Heart left ventricle (tissue), 16 donors: ENCODE measurements around the gene OR5K2. TPM values are rescaled to one million over a fixed set of nuclear protein-coding genes. Genes with fewer than 3 reads are reported as not detected.

Experiments
- ATAC-seq, 4 donors: fragments of 200-7000 bp; cut with Tn5 transposase; one replicate each; pipeline ENCODE4 v1.9.1; 2020 to 2022; ENCODE audit warnings: moderate library complexity in 4 of 4, mild to moderate bottlenecking in 3 of 4, moderate number of reproducible peaks in 1 of 4
- DNase-seq, 5 donors: peaks; one replicate each; pipeline ENCODE4 v3.0.0-alpha.2; 2020
- H3K27ac ChIP-seq, 12 donors: fragments of 200-600 bp; sonication (generic) in 4 of 12; one replicate each; pipeline versions ENCODE4 v1.5.0 to v1.8.0; 2016 to 2022; ENCODE audit warnings: mild to moderate bottlenecking in 2 of 12
- H3K27me3 ChIP-seq, 9 donors: fragments of 200-600 bp; sonication (generic) in 2 of 9; one replicate each; pipeline versions ENCODE4 v1.5.1 to v1.8.0; 2016 to 2022; ENCODE audit warnings: mild to moderate bottlenecking in 3 of 9
- H3K36me3 ChIP-seq, 9 donors: fragments of 200-600 bp; sonication (generic) in 2 of 9; one replicate each; pipeline versions ENCODE4 v1.5.0 to v1.8.0; 2018 to 2022; ENCODE audit warnings: mild to moderate bottlenecking in 2 of 9
- H3K4me1 ChIP-seq, 12 donors: fragments of 200-600 bp; sonication (generic) in 4 of 12; one replicate each; pipeline versions ENCODE4 v1.5.0 to v1.8.0; 2016 to 2022; ENCODE audit warnings: mild to moderate bottlenecking in 3 of 12
- H3K4me3 ChIP-seq, 12 donors: fragments of 200-600 bp; sonication (generic) in 4 of 12; one replicate each; pipeline versions ENCODE4 v1.5.0 to v1.8.0; 2017 to 2022; ENCODE audit warnings: mild to moderate bottlenecking in 9 of 12, moderate library complexity in 4 of 12
- H3K9me3 ChIP-seq, 12 donors: fragments of 200-600 bp; sonication (generic) in 4 of 12; one replicate each; pipeline versions ENCODE4 v1.5.0 to v1.8.0; 2016 to 2022; ENCODE audit warnings: mild to moderate bottlenecking in 1 of 12
- CTCF ChIP-seq, 12 donors: fragments of 200-600 bp; sonication (generic) in 4 of 12; IDR thresholded peaks; one replicate each; pipeline versions ENCODE4 v1.5.0 to v1.8.0; 2018 to 2022; ENCODE audit warnings: antibody characterized with exemption in 12 of 12, mild to moderate bottlenecking in 5 of 12
- POLR2A ChIP-seq, 2 donors: fragments of 450-650 bp; IDR thresholded peaks; one replicate each; pipeline ENCODE4 v1.6.1; 2017; ENCODE audit warnings: antibody characterized with exemption in 2 of 2, mild to moderate bottlenecking in 2 of 2, moderate library complexity in 2 of 2
- WGBS, 4 donors: extraction: QIAGEN DNeasy Blood & Tissue Kit in 2 of 4; methylation state at CpG; one replicate each; pipeline versions ENCODE4 v1.1.5 to v1.1.7; 2013 to 2018; 5-methylcytosine and 5-hydroxymethylcytosine counted together
- intact Hi-C, 10 donors: fragments of 100-400 bp; cut with DNase I; formaldehyde crosslinking; loops; one replicate each; pipeline versions ENCODE4 v1.11.1 to v1.14.2; 2022
- polyA plus RNA-seq, 2 donors: library from polyadenylated mRNA; stranded (reverse); fragments of 200-250 nt; gene quantifications; one replicate each; pipeline ENCODE4 v1.2.3, GENCODE V29; 2013
- total RNA-seq, 9 donors: library from RNA; depleted of rRNA in 2 of 9; stranded (reverse); fragments of >200 nt in 2 of 9; fragmentation: NEBNext Ultra II Directional in 3 of 9; extraction: Animal tissue kit (Norgen Biotek cat#: 25700) in 3 of 9; gene quantifications; one replicate each; pipeline versions ENCODE4 v1.1.0 to v1.2.4, GENCODE V29; 2016 to 2023
- donor health status: ischemic (EF 13 %, LVEDD 7.1; RV severe dilation, severe dysfunction).
- donor health status: healthy with polysubstance abuse.
- donor health status: DM: no; HTN: yes; CAD: no.
- donor health status: DM: no; HTN: no; CAD: no.
- donor health status: ischemic (EF 25% LVEDD 6.9; RV normal size, moderate dysfunction).
- donor health status: ischemic (EF 25% LVEDD 5.7; RV mildly dilated, moderate dysfunction).
- donor health status: healthy.
- donor health status: DM: yes; HTN: yes; CAD: no.
- donor health status: ischemic (EF 35%, LVEDD 5.7; RV mildly dilated, moderate dysfunction).
- donor health status: nonischemic (EF 11% LVEDD 7.7; RV severe dilation, severe dysfunction).
- donor health status: DM: yes; HTN: yes; CAD: no.
- donor health status: PGD.
- donor health status: ischemic (EF 29% LVEDD 5.4; RV normal size, mild dysfunction).
- donor health status: nonischemic (EF 23%, LVEDD 6.1; RV moderate dilation, normal function).

The OR5K2 gene
- total and polyA plus RNA-seq, 11 donors: not detected

- WGBS, 4 donors: 72 to 75% (median 73%) methylated on average over 7 of the region's 7 CpGs
- DNase-seq (no peak), ATAC-seq (no peak)
- Histone ChIP-seq H3K27me3 (peaks cover 0 to 7% (median 0%) of the 10 kb centered on the region in 9 donors), H3K36me3 (no peaks in the 10 kb centered on the region), H3K27ac (no peak within 1 kb of the TSS), H3K4me1 (no peaks in the 10 kb centered on the region), H3K4me3 (no peak within 1 kb of the TSS), H3K9me3 (no peaks in the 10 kb centered on the region)
- no peak for TF ChIP-seq CTCF (IDR thresholded peaks at IDR 0.05)
- TF ChIP-seq POLR2A (IDR thresholded peaks at IDR 0.05): no peak
- intact Hi-C loops: no loop called here
Observed at GRCh38 chr3:98531622-98532274, 34.3 kb downstream of the OR5K2 start, which contains the start of gene GPR15. Gene GPR15, plus strand, starts transcription at chr3:98531978. Its CDS starts 56 bp downstream, at chr3:98532034.

GRCh38 chr3:98532275-98532637 is 34.8 kb downstream of the OR5K2 start:
- Histone ChIP-seq H3K4me1 (no peaks in the 10 kb centered on the region), H3K9me3 (no peaks in the 10 kb centered on the region), H3K27me3 (peaks cover 0 to 7% (median 0%) of the 10 kb centered on the region in 9 donors), H3K4me3 (no peak overlapping the region), H3K27ac (no peak overlapping the region), H3K36me3 (no peaks in the 10 kb centered on the region)
- TF ChIP-seq CTCF (IDR thresholded peaks at IDR 0.05) (no peak), POLR2A (IDR thresholded peaks at IDR 0.05) (no peak)
- 72 to 87% (median 76%) methylated on average over 4 to 5 of the region's 5 CpGs for WGBS, 4 donors
- DNase-seq: no peak
- ATAC-seq: no peak
- intact Hi-C loops: no loop called here

- intact Hi-C loops: no loop called here
- ATAC-seq (no peak), DNase-seq (no peak)
- Histone ChIP-seq H3K4me3 (no peak overlapping the region), H3K27me3 (peaks cover 0 to 7% (median 0%) of the 10 kb centered on the region in 9 donors), H3K4me1 (no peaks in the 10 kb centered on the region), H3K36me3 (no peaks in the 10 kb centered on the region), H3K9me3 (no peaks in the 10 kb centered on the region), H3K27ac (no peak overlapping the region)
- WGBS, 4 donors: 89 to 92% (median 90%) methylated on average over 6 of the region's 6 CpGs
- TF ChIP-seq CTCF (IDR thresholded peaks at IDR 0.05): no peak
- TF ChIP-seq POLR2A (IDR thresholded peaks at IDR 0.05): no peak
Observed at GRCh38 chr3:98532709-98533571, 35.5 kb downstream of the OR5K2 start.

- Histone ChIP-seq H3K27me3 (peaks cover 0 to 7% (median 0%) of the 10 kb centered on the region in 9 donors), H3K4me3 (no peak overlapping the region), H3K36me3 (no peaks in the 10 kb centered on the region), H3K9me3 (no peaks in the 10 kb centered on the region), H3K4me1 (no peaks in the 10 kb centered on the region), H3K27ac (no peak overlapping the region)
- TF ChIP-seq POLR2A (IDR thresholded peaks at IDR 0.05) (no peak), CTCF (IDR thresholded peaks at IDR 0.05) (no peak)
- WGBS, 4 donors: 95 to 97% (median 96%) methylated on average over 2 of the region's 2 CpGs
- intact Hi-C loops: no loop called here
- ATAC-seq: no peak
- no peak for DNase-seq
Observed at GRCh38 chr3:98534168-98534567, 36.7 kb downstream of the OR5K2 start.
